Measurements from ENCODE around the gene STIM2.
"Not testable (repeated sequence)": the region's sequence is repeated elsewhere in the genome, so short reads cannot be mapped to it uniquely, and the experiment has no call there.

The STIM2 gene

DNA sequence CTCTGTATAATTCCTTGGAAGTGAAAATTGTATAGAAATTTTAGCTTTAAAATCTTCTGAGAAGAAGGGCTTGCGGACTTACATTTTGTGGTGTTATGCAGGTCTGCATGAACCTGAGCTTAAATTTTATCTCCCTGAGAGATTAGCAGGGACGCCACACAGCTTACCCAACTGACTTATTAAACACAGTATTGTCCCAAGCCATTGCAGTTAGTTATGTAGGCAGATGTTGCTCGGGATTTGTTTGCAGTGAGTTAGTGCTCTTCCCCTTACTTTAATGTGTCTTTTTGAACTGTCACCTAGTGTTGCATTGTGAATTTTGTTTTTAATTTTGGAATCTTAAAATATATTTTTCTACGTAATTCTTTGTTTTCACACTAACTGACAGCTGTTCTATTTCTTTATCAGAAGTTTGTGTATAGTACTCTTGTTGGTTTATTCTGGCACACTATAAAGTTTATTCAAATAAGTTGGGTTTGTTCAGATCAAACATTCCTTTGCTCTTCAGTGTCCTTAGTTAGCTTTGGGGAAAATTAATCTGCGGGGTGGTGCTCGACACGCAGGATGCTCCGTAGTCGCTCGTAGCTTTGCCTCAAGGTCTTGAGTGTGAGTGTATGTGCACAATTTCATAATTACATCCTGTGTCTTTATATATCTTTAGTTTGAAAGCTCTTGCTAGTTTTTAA lies 145.4 kb downstream of the STIM2 start:
- no peak for DNase-seq

DNA sequence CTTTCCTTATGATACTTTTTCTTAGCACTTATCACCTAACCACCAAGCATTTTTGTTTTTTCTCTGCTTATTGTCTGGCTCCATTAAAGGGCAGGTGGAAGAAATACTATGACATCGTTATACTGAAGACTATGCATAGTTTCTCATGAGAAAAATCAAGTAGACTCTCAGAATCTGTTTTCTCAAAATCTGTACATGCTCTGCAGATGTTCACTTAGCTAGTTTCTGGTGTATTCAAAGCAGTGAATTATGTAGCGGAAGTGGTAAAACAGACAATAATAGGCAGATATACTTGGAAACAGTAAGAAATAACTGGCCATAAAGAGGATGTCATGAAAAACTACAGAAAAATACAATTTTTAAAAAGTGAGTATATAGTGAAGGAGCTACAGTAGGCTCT lies 146.0 kb downstream of the STIM2 start:
- no peak for DNase-seq

DNA sequence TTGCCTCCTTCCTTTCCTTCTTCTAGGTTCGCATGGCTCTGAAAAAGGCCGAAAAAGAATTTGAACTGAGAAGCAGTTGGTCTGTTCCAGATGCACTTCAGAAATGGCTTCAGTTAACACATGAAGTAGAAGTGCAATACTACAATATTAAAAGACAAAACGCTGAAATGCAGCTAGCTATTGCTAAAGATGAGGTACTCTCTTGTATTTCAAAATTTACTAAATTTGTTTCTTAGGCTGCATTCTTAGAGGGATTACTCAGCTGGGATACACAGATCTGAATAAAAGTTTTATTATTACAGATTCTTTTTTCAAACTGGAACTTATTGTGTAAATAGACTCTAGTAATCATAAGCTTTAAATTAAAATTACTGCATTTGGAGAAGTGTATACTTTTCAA lies 146.9 kb downstream of the STIM2 start:
- no peak for DNase-seq

DNA sequence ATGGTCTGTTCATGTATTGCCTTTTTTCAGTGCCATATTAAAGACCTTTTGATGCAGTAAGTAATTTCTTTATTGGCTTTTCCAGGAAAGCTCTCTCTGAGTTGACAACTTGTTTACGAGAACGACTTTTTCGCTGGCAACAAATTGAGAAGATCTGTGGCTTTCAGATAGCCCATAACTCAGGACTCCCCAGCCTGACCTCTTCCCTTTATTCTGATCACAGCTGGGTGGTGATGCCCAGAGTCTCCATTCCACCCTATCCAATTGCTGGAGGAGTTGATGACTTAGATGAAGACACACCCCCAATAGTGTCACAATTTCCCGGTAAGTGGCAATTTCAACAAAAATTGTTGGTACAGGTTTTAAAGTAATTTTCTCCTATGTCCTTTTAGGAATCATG lies 148.0 kb downstream of the STIM2 start:
- DNase-seq = no peak

DNA sequence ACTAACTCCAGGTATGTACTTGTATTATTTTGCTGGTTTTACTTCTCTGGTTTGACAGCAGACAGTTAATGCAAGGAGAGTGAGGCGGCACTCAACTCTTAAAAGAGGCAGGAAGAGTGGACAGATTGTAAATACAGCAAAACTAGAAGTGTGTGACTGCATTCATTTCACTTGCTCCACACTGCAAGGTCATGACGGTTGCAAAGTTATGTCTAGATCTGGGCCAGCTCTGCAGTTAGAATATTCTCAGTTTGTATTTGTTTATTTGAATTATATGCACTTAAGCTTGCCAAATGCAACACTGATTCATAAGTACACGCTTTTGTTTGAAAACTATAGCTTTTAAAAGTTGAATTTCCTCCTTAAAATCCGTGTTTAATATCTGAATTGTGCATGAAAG lies 148.9 kb downstream of the STIM2 start:
- no peak for DNase-seq

DNA sequence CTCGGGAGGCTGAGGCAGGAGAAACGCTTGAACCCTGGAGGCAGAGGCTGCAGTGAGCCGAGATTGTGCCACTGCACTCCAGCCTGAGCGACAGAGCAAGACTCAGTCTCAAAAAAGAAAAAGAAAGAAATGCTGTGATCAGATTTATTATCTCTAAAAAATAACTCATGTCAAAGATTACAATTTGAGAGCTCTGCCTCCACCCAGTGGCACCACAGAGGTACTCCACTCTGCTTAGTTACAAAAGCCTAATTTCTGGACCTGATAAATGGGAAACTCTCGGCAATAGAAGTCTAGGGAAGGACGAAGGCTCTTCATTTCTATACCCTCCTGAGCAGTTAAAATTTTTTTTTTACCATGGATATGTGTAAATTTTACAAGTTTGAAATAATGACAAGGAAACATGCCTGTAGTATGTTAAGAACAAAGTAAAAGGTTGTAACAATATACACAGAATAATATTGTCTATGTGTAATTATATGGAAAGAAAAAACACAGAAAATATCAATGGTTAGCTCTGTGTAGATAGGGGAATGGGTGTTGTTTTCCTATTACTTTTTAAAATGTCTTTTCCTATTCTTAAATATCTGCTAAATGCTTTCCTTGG lies 149.8 kb downstream of the STIM2 start:
- peak; percentile 64 for DNase-seq

DNA sequence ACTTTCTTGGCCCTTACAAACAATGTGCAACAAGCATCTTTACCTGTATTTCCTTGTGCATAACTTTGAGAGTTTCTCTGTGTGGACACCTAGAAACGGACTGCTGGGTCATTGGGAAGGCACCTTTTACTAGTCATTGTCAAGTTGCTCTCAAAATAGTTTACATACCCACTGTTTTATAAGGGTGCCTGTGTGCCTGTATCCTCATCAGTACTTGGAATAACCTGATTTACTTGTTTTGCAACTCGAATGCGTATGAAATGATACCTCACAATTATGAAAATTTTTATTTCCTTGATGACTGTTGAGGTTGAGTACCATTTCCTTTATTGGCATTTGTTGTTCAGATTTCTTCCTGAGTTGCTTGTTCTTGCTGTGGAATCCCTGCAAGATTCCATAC lies 150.8 kb downstream of the STIM2 start:
- DNase-seq = no peak

DNA sequence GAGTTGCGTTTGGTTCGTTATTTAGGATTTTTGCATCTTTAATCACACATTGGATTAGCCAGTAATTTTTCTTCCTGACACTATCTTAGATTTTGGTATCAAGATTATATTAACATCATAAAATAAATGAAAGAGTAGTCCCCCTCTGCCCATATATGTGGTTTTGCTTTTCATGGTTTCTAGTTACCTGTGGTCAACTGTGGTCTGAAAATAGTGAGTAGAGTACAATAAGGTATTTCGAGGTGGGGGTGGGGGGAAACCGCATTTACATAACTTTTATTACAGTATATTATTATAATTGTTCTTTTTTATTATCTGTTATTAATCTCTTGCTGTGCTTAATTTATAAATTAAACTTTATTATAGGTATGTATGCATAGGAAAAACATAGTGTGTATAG lies 152.4 kb downstream of the STIM2 start:
- no peak for DNase-seq

DNA sequence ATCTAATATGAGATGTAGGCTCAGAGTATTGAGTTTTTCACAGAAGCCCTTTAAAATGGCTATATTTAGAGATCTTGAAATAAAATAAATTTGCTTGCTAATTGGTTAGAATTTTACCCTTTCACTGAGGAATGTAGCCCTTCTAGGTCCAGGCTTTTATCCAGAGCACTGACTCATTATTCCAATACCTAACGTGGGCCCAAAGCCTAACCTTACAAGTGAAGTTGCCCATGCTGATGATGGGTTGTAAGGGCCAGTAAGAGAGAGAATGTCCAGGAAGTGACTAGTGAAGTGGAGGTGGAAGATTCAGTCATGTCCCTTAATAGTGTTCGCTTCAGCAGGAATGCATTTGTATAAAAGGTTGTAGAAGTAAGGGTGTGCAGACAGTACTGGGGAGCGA lies 155.9 kb downstream of the STIM2 start:
- no peak for DNase-seq

DNA sequence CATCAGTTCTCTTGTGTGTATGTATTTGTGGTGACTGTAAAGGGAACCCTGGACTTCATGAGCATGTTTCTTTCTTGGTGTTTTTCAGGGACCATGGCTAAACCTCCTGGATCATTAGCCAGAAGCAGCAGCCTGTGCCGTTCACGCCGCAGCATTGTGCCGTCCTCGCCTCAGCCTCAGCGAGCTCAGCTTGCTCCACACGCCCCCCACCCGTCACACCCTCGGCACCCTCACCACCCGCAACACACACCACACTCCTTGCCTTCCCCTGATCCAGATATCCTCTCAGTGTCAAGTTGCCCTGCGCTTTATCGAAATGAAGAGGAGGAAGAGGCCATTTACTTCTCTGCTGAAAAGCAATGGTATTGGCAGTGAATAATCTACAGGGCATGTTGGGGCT lies 157.0 kb downstream of the STIM2 start:
- no peak for DNase-seq

DNA sequence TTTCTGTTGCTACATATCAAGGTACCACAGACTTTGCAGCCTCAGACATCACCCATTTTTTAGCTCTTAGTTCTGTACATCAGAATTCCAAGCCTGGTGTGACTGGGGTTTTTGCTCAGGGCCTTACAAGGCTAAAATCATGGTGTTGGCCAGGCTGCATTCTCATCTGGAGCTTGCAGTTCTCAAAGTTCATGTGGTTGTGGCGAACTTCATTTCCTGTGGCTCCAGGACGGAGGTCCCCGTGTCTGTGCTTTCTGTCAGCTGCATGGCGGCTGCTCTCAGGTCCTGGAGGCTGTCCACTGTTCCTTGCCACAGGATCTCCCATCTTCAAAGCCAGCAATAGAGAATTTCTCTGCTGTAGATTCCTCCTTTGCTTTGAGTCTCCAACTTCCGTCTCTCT lies 157.4 kb downstream of the STIM2 start:
- no peak for DNase-seq

DNA sequence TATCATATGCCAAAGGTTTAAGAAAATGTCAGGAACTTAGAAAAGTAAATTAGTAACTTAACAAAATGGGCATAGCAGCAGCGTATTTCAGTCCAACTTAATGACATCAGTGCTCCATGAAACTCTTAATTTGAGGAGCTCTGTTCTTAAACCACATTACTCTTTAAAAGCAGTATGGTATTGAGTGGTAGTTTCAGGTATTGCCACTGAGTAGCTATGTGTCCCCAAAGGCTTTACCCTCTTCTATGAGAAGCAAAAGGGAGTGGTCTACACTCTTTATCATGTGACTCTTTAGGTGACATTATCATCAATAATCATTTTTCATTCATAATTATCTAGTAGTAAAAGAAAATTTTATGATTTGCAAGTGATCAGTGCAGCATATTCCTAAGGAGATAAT lies 158.3 kb downstream of the STIM2 start:
- DNase-seq = no peak

DNA sequence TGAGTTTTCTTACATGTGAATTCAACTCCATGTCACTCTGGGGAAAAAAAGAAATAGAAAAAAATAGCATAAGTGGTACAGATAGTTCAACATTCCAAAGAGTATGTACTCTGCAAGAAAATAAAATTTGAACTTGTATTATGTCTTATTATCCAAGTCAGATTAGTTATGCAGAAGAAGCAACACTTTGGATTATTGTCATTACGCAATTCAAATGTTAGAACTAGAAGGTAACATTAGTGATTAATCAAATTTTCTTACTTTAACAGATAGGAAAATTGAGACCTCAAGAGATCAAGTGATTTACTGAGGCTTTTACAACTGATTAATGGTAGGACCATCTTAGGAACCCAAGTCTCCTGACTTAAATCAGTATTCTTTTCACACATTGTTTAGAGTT lies 159.1 kb downstream of the STIM2 start:
- DNase-seq = no peak

DNA sequence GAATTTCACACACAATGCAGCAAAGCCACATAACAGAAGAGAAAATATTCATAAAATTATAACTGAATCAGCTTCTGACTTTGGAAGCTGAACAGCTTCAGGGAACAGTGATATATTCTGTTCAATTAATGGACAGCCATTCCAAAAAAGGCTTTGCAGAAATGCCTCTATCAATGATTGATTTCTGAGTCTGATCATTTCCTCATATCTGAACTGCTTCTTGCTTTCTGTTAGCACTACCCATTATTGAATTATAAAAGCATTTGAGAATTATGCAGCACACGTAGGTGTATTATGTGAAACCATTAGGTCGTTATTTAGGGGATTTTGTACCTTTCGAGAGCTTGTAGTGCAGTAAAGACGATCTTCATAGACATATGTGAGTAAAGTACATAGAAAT lies 159.6 kb downstream of the STIM2 start:
- DNase-seq = no peak

DNA sequence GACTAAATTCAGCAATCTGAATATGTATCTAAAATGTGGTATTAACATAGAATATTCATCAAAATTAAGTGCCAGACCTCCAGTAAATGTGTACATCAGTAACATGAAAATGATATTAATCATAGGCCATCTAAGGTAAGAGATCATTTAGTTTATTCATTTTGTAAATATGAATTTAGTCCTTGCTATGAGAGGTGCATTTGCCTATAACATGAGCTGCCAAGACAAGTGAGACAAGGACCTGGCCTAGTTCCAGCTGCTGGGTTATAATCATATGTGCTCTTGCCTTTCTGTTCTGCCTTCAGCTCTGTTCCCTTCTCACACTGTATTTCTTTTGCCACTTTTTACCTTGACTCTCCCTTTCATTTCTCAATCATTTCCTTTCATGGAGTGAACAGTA lies 160.0 kb downstream of the STIM2 start:
- DNase-seq = no peak

DNA sequence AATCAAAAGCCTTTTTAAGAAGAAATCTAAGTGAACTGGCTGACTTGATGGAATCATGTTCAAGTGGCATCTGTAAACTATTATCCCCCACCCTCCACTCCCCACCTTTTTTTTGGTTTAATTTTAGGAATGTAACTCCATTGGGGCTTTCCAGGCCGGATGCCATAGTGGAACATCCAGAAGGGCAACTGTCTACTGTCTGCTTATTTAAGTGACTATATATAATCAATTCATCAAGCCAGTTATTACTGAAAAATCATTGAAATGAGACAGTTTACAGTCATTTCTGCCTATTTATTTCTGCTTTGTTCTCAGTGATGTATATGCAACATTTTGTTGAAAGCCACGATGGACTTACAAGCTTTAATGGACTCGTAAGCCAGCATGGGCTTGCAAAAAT lies 162.3 kb downstream of the STIM2 start:
- no peak for DNase-seq

DNA sequence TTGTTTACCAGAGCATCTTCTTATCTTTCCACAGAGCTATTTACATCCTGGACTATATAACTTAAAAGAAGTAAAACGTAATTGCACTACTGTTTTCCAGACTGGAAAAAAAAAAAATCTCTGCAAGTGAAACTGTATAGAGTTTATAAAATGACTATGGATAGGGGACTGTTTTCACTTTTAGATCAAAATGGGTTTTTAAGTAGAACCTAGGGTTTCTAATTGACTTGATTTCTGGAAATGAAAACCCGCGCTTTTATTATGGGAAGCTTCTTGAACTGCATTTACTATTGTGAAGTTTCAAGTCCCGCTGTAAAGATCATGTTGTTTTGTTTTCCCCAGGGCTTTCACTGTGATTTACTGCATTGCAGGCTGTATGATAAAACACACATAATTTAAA lies 162.7 kb downstream of the STIM2 start:
- no peak for DNase-seq

DNA sequence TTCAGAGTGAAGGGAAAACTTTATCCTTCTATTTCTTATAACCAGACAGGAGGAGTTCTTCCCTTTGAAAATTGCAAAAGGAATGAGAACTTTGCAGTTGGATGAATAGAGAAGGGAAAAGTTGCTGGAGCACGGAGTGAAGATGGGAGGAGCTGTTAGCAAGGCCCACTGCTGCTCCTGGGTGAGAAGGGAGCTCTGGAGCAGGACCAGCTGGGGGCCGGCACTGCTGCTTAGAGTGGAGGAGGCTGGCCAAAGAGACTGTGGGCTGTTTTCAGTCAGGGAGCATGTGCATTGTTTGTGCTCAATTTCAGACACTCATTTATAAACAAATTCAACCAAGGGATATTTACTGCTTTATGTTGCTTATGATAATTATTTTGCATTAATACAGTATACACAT lies 164.2 kb downstream of the STIM2 start:
- no peak for DNase-seq

DNA sequence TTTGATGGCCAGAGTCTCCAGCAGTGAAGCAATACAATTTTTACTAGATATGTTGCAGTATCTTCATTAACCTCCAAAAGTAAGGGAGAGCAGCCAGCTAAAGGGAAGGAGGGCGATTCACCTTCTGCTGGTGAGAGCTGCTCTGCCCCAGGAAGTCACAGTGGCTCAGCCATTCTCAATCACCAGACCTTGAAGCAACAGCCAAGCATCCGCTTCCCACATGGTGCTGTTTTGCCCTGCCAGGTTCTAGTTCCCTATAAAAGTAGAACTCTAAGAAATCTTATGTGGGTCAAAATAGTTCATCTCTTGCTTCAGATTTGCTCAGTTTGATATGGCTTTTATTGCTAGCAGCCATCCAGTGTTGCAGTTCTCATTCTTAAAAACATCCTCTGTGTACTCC lies 166.8 kb downstream of the STIM2 start:
- no peak for DNase-seq

DNA sequence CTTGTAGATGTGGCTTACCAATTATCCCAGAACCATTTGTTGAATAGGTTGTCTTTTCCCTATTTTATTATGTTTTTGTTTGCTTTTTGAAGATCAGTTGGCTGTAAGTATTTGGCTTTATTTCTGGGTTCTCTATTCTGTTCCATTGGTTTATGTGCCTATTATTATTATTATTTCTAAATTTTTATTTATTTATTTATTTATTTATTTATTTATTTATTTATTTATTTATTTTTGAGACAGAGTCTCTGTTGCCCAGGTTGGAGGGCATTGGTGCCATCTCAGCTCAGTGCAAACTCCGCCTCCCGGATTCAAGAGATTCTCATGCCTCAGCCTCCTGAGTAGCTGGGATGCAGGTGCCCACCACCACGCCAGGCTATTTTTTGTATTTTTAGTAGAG lies 174.5 kb downstream of the STIM2 start:
- not testable (repeated sequence) for DNase-seq

DNA sequence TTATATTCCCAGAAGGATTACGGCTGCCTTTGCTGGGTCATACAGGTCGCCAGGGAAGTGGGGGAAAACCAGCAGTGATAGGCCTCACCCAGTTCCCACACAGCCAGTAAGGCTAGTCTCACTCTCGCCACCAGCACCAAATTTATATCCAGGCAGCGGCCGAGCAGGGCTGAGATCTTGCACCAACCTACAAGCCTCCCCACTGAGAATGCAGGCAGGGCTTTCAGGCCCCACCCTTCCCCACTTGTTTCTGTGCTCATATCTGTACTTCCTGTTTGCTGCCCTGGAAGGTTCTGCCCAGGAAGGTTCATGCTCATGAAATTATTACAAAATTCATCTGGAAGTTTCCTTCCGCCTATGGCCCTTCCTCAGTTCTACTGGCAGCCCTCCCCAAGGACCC lies 179.7 kb downstream of the STIM2 start:
- DNase-seq = no peak

DNA sequence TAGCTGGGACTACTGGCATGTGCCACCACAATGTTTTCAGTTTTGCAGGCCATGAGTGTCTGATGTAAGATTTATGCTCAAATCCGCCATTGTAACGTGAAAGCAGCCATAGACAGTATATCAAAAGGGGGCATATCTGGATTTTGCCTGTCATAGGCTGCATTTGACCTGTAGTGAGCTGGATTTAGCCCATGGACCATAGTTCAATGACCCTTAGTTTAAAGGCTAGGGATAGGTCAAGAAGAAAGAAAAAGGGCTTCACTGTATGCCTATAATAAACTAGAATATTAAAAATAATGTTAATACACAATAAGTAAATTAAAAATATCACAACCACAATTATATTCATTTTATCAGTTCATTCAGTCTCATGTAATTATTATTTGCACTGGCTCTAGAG lies 181.8 kb downstream of the STIM2 start:
- DNase-seq = no peak

DNA sequence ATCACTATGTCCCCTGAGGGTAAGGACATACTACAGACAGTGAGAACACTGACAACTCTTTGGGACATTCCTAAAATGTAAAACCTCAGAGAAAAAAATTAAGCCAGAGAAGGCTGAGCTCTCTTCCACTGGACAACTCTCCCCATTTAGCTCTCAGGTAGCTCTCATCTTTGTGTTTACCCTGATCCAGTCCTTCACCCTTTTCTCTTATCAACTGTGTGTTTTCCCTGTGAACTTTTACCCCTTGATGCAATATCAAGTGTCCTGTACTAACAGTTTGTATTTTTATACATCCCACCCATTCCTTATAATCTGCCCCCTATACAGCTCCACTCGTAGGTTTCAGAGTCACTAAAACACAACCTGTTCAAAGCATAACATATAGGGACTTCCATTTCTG lies 182.6 kb downstream of the STIM2 start:
- DNase-seq = no peak

DNA sequence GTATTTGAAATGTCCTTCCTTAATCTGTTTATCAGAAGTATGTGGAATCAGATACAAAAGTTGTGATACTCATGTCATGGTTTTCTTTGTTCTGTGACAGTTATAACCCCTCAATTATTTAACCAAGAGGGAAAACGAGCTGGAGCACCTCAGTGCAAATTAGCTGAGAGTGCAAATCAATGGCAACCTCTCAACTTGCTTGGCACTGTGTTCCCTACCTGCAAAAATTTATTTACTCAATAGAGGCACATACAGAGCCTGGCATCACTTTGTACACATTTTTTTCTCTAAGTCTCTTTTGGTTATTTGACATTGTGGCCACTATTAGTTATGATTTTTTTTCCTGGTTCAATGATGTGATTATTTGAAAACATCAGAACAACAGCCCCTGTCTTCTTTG lies 186.2 kb downstream of the STIM2 start:
- DNase-seq = no peak
